ENCODE measurements around the gene INSYN2B. TPM values are rescaled to one million over a fixed set of nuclear protein-coding genes. Genes with fewer than 3 reads are reported as not detected.

The INSYN2B gene
- total and polyA plus RNA-seq, 2 experiments from 2014 or later, result 1.5 TPM; not detected in 1

DNA sequence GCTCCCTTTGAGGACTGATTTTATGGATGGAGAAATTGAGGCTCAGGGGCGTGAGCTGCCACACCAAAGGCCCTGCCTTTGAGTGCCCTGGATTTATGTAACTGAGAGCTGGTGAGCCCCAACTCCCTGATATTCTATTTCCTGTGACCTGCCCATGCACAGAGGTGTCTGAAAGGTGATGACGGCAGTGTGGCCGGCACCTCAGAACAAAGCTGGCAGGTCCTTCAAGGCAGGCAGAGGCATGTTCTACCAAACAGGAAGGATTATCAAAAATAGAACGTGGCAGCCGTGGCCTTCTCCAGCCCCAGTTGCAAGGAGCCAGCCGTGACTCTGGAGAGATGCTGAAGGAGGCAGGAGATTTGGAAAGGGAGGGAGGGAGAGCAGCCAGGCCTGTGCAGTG, 36.2 kb downstream of the INSYN2B start:
- H3K27me3 ChIP-seq, result no peaks in the 10 kb centered on the region
- no peak overlapping the region for H3K4me2 ChIP-seq
- no peak for TF ChIP-seq EZH2phosphoT487 (IDR thresholded peaks at IDR 0.05; ENCODE audit: low read depth, severe bottlenecking, unreplicated experiment)
- TF ChIP-seq, protein P1, sequence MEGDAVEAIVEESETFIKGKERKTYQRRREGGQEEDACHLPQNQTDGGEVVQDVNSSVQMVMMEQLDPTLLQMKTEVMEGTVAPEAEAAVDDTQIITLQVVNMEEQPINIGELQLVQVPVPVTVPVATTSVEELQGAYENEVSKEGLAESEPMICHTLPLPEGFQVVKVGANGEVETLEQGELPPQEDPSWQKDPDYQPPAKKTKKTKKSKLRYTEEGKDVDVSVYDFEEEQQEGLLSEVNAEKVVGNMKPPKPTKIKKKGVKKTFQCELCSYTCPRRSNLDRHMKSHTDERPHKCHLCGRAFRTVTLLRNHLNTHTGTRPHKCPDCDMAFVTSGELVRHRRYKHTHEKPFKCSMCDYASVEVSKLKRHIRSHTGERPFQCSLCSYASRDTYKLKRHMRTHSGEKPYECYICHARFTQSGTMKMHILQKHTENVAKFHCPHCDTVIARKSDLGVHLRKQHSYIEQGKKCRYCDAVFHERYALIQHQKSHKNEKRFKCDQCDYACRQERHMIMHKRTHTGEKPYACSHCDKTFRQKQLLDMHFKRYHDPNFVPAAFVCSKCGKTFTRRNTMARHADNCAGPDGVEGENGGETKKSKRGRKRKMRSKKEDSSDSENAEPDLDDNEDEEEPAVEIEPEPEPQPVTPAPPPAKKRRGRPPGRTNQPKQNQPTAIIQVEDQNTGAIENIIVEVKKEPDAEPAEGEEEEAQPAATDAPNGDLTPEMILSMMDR (IDR thresholded peaks at IDR 0.05; ENCODE audit: poor library complexity), result no peak
- TF ChIP-seq EZH2 (IDR thresholded peaks at IDR 0.05; ENCODE audit: borderline replicate concordance), result no peak
- no peak for DNase-seq (ENCODE audit: low spot score)
- no peaks in the 10 kb centered on the region for H3K9me2 ChIP-seq (replicated peaks; ENCODE audit: insufficient read depth)
- no peak overlapping the region for H3K4me3 ChIP-seq
- no peaks in the 10 kb centered on the region for H4K20me1 ChIP-seq (ENCODE audit: insufficient read depth, poor library complexity, severe bottlenecking)
- no peaks in the 10 kb centered on the region for H3K36me3 ChIP-seq (replicated peaks; ENCODE audit: insufficient read depth, low read depth)
- H3K27ac ChIP-seq, result no peak overlapping the region
- no peaks in the 10 kb centered on the region for H3K4me1 ChIP-seq (ENCODE audit: insufficient read depth)
- H3K79me2 ChIP-seq, result no peaks in the 10 kb centered on the region
- no peaks in the 10 kb centered on the region for H3K9me3 ChIP-seq (ENCODE audit: low read depth)
- WGBS (ENCODE audit: low lambda C conversion rate, missing lambda C conversion rate), result 90% methylated on average over 6 of the region's 6 CpGs
- H2AFZ ChIP-seq, result no peak overlapping the region

DNA sequence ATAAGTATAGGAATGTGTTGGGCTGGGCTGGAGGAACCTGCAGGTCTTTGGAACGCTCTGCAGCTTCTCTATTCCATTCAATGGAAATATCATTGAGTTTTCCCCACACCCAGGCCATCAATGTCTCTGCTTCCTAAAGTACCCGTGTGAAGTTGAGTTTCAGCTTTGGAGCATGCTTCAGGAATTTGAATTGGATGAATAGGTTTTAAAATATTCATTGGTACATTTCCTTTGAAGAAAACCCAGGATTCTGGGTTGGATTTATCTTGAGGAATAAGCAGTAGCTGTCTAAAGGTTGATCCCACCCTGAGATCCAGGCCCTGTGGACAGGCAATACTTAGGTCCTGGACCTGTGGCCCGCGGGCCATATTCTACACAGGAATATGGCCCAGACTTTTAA, 37.3 kb downstream of the INSYN2B start:
- Histone ChIP-seq H3K27ac (no peak overlapping the region), H3K79me2 (no peaks in the 10 kb centered on the region), H3K4me1 (ENCODE audit: insufficient read depth) (no peaks in the 10 kb centered on the region), H3K36me3 (replicated peaks; ENCODE audit: insufficient read depth, low read depth) (no peaks in the 10 kb centered on the region), H3K9me3 (ENCODE audit: low read depth) (no peaks in the 10 kb centered on the region), H3K4me2 (no peak overlapping the region), H3K27me3 (no peaks in the 10 kb centered on the region), H3K9me2 (replicated peaks; ENCODE audit: insufficient read depth) (no peaks in the 10 kb centered on the region), H3K4me3 (no peak overlapping the region), H2AFZ (no peak overlapping the region), H4K20me1 (ENCODE audit: insufficient read depth, poor library complexity, severe bottlenecking) (no peaks in the 10 kb centered on the region)
- no peak for DNase-seq (ENCODE audit: low spot score)
- TF ChIP-seq EZH2 (IDR thresholded peaks at IDR 0.05; ENCODE audit: borderline replicate concordance), result no peak
- 92% methylated on average over 4 of the region's 4 CpGs for WGBS (ENCODE audit: low lambda C conversion rate, missing lambda C conversion rate)

DNA sequence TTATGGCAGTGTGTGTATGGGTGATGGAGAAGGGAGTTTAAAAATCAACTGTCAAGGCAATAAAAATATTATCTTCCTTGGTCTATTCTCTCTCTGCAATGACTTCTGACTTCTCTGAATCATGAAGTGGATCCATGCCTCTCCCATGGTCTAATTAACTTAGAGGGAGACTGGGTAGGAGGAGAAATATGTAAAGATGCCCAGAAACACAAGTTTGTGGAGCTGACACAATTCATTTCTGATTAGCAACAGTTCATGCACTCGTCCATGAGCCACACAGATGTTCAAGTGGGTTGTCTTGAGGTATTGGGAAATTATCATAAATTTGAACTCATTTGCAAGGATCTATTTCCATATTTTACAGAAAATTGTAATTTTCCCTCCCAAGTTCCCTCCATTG, 38.1 kb downstream of the INSYN2B start:
- WGBS (ENCODE audit: low lambda C conversion rate, missing lambda C conversion rate), result 97% methylated on average over 1 of the region's 1 CpG
- Histone ChIP-seq H3K27ac (no peak overlapping the region), H3K79me2 (no peaks in the 10 kb centered on the region), H3K9me3 (ENCODE audit: low read depth) (no peaks in the 10 kb centered on the region), H2AFZ (no peak overlapping the region), H3K9me2 (replicated peaks; ENCODE audit: insufficient read depth) (no peaks in the 10 kb centered on the region), H3K4me3 (no peak overlapping the region), H3K4me2 (no peak overlapping the region), H4K20me1 (ENCODE audit: insufficient read depth, poor library complexity, severe bottlenecking) (no peaks in the 10 kb centered on the region), H3K4me1 (ENCODE audit: insufficient read depth) (no peaks in the 10 kb centered on the region), H3K27me3 (no peaks in the 10 kb centered on the region), H3K36me3 (replicated peaks; ENCODE audit: insufficient read depth, low read depth) (no peaks in the 10 kb centered on the region)
- TF ChIP-seq EZH2 (IDR thresholded peaks at IDR 0.05; ENCODE audit: borderline replicate concordance), result no peak
- TF ChIP-seq EZH2phosphoT487 (IDR thresholded peaks at IDR 0.05; ENCODE audit: low read depth, severe bottlenecking, unreplicated experiment), result no peak
- TF ChIP-seq, protein P1 (IDR thresholded peaks at IDR 0.05; ENCODE audit: poor library complexity), result no peak
- no peak for DNase-seq (ENCODE audit: low spot score)

DNA sequence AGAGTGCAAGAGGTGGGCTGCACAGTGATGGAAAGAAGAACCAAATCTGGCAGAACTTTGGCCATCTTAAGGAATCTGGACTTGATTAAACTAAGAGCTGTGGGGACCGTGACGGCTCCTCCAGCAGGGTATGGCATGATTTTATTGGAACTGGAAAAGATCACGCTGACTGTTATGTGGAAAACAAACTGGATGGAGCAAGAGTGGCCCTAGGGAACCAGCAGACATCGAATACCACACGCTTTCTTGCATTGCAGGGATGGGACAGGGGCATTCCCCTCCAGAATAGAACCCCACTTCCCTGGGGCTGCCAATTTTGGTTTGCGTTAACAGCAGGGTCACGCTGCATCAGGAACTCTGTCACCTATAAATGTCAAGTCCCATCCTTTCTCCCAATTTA, 38.8 kb downstream of the INSYN2B start:
- Histone ChIP-seq H3K9me2 (replicated peaks; ENCODE audit: insufficient read depth) (no peaks in the 10 kb centered on the region), H3K4me3 (no peak overlapping the region), H3K4me2 (no peak overlapping the region), H3K9me3 (ENCODE audit: low read depth) (no peaks in the 10 kb centered on the region), H3K27ac (no peak overlapping the region), H3K4me1 (ENCODE audit: insufficient read depth) (no peaks in the 10 kb centered on the region), H3K79me2 (no peaks in the 10 kb centered on the region), H4K20me1 (ENCODE audit: insufficient read depth, poor library complexity, severe bottlenecking) (no peaks in the 10 kb centered on the region), H3K36me3 (replicated peaks; ENCODE audit: insufficient read depth, low read depth) (no peaks in the 10 kb centered on the region), H2AFZ (no peak overlapping the region), H3K27me3 (no peaks in the 10 kb centered on the region)
- DNase-seq (ENCODE audit: low spot score), result peak; percentile 11
- 60% methylated on average over 7 of the region's 7 CpGs for WGBS (ENCODE audit: low lambda C conversion rate, missing lambda C conversion rate)
- no peak for TF ChIP-seq EZH2 (IDR thresholded peaks at IDR 0.05; ENCODE audit: borderline replicate concordance)
- TF ChIP-seq, protein P1 (IDR thresholded peaks at IDR 0.05; ENCODE audit: poor library complexity), result no peak
- TF ChIP-seq EZH2phosphoT487 (IDR thresholded peaks at IDR 0.05; ENCODE audit: low read depth, severe bottlenecking, unreplicated experiment), result no peak

Data from hepatocyte (in vitro differentiated cells).